Renal cortex interstitium (tissue), 11 donors: ENCODE results near the gene CARHSP1. TPM values are rescaled to one million over a fixed set of nuclear protein-coding genes. Genes with fewer than 3 reads are reported as not detected.

Experiments
- DNase-seq, 11 donors: peaks; one replicate each; pipeline ENCODE4 v3.0.0-alpha.2; 2013; ENCODE audit warnings: low read depth in 9 of 11, low spot score in 4 of 11; ENCODE audit errors: extremely low read depth in 1 of 11
- polyA plus RNA-seq, 3 donors: library from polyadenylated mRNA; unstranded; fragments of 120-200 nt; gene quantifications; one replicate each; pipeline ENCODE4 v1.2.1, GENCODE V29; 2013; ENCODE audit not compliant: insufficient read length in 3 of 3

CARHSP1 gene
- polyA plus RNA-seq, 3 donors, result 64.2 to 90.1 (median 77.0) TPM

DNA sequence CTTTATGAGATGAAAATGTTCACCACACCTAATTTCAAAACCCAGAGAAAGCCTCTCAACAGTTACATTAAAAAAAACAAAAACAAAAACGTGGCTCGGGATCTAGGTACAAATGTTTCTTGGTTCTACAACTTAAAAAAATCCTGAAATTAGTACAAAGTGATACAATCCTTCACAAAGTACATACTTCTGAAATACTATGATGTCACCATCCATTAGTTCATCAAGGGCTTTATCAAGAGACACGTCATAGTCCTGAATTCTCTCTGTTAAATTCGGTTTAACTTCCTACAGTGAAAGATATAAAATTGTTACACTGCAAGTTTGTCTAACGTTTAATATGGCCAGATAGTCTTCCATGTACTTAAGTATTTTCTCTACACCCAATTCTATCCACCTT is 31.5 kb upstream of the CARHSP1 start:
- DNase-seq, result no peak

GRCh38 chr16:8899709-8900317 is 31.0 kb upstream of the CARHSP1 start:
- no peak for DNase-seq

DNA sequence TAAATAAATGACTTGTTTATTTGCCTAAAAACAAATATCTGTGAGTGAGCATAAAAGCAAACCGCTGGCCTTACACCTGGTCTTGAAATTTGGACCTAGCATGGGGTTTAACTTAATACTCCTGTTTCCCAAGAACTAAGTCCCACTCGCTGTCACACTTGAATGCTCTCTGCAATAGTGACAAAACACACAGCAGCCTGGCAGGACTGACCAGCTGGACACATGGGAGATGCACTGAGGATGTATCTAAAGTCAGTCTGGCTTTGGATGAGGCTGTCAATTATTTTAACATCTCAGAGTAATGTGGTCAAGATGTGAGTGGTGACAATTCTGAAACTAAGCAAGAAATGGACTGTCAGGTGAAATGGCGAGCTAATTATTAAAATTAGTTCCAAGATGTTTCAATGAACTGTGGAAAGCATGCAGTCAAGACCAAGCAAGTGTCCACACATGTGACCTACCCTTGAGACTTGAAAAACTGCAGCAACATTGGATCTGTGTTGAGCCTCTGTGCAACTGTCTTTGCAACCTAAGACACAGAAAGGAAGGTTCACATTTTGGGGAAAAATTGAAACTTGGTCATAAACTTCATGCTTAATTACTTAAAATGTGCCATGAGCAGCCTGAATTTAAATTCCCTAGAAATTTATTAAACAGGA is 30.0 kb upstream of the CARHSP1 start:
- DNase-seq, result no peak

DNA sequence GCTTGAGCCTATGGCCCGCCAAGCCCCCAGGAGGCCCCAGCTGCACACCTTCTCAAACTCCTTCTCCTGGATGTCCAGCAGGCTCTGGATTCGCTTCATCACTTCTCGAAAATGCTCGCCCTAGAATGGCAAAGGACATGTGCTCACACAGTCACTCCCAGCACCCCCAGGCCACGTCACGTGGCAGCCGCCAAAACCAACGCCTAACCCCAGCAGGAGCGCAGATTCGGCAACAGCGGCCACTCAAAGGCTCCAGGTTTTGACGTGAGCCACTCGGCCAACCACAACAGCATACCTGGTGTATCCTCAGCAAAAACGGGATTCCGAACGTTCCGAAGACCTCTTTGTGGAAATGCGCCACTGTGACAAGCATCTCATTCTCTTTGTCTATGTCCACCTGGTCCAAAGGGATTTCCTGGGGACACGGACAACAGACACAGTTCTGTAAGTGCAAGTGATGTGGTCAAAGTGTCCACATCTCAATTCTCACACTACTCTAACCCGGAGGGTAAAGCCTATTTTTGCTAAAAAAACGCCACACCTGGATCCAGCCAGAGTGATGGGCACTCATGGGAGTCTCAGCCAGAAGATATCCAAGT is 26.0 kb upstream of the CARHSP1 start:
- DNase-seq, result no peak

GRCh38 chr16:8893976-8894690 is 25.3 kb upstream of the CARHSP1 start:
- DNase-seq, result no peak

GRCh38 chr16:8893426-8893825 is 24.6 kb upstream of the CARHSP1 start:
- no peak for DNase-seq

DNA sequence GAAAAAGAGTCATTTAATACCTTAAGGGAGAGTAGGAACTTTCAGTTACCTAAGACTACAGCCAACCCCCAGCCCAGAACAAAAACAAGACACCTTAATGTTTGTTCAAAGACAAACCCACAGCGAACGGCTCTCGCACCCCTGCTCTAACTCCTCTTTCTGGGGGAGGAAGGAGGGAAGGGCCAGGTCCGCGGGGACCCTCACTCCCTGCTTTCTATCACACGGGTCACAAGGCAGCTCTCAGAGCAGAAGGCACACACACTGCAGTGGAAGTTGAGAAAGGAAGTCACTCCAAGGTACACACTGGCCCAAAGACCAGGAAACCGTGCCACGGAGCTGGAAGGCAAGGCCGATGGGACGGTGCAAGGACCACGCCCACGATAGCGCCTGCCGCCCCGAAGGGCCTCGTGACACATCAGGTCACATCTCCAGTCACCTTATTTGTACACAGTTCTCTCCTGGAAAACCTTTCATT is 23.3 kb upstream of the CARHSP1 start:
- DNase-seq, result no peak

- no peak for DNase-seq
These were observed 21.7 kb upstream of the CARHSP1 start for GRCh38 chr16:8890549-8890921.

GRCh38 chr16:8889893-8890548 is 21.2 kb upstream of the CARHSP1 start:
- DNase-seq, result no peak

- no peak for DNase-seq
These were observed 20.4 kb upstream of the CARHSP1 start for GRCh38 chr16:8888951-8889892.

DNA sequence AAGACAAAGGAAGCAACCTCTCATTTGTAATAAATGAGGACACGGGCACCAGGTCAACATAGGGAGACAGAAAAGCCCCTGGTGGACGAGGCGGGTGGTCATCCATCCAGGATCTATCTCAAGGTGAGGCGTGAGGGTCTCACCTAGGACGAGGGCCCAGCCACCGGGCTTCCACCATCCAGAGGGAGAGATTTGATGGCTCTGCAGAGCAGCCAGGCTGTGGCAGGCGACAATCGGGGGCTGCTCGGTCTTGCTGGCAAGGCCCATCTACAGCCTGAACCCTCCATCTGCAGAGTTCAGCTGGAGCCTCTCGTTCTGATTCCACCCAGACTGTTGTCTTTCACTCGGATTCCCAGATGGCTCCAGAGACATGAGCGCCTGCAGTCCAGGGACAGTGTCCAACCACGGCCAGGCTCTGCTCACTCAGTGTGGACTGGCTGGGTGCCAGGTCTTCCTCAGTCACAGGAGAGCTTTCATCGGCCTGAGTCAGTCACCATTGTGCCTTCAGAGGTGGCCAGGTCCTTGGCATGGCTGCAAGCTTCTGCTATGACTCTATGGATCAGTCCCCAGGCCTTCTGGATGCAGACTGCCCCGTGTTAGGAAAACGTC is 19.2 kb upstream of the CARHSP1 start:
- no peak for DNase-seq

DNA sequence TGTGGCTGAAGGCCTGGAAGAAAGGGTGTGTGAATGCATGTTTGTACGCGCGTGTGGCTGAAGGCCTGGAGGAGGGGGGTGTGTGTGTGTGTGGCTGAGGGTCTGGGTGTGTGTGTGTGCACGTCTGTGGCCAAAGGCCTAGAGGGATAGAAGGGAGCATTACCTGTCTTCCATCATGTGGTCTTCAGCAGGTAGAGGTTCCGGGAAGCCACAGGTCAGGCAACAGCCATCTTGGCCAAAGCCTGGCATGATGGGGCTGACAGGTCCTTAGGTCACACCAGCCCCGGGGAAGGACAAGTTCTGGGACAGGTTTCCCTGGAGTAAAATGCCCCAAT is 18.6 kb upstream of the CARHSP1 start:
- no peak for DNase-seq

DNA sequence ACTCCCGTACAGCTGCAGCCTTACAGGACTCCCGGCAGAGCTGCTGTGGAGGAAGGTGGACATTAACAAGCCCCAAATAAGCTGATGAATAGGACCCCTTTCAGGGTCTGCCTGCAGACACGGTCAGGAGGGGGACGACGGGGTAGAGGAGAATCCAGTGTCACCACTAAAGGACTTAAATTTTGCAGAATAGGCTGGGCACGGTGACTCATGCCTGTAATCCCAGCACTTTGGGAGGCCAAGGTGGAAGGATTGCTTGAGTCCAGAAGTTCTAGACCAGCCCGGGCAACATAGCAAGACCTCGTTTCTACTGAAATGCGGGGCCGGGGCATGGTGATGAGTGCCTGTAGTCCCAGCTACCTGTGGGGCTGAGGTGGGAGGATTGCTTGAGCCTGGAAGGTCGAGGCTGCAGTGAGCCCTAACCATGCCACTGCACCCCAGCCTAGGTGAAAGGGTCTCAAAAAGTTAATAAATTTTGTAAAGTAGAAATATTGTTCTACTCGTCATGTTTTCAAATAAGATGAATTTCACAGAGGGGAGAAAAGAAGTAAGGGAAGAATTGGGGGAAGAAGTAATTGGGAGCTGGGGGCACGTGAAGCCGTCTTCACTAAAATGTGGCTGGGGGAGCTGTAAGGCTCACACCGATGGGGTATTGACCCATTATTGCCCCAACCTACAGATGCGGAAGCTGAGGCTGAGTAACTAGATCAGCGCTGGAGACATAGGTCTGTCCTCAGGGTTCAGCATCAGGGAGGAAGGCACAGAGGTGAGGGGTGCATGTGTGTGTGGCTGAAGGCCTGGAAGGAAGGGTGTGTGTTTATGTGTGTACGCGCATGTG is 18.0 kb upstream of the CARHSP1 start:
- no peak for DNase-seq

DNA sequence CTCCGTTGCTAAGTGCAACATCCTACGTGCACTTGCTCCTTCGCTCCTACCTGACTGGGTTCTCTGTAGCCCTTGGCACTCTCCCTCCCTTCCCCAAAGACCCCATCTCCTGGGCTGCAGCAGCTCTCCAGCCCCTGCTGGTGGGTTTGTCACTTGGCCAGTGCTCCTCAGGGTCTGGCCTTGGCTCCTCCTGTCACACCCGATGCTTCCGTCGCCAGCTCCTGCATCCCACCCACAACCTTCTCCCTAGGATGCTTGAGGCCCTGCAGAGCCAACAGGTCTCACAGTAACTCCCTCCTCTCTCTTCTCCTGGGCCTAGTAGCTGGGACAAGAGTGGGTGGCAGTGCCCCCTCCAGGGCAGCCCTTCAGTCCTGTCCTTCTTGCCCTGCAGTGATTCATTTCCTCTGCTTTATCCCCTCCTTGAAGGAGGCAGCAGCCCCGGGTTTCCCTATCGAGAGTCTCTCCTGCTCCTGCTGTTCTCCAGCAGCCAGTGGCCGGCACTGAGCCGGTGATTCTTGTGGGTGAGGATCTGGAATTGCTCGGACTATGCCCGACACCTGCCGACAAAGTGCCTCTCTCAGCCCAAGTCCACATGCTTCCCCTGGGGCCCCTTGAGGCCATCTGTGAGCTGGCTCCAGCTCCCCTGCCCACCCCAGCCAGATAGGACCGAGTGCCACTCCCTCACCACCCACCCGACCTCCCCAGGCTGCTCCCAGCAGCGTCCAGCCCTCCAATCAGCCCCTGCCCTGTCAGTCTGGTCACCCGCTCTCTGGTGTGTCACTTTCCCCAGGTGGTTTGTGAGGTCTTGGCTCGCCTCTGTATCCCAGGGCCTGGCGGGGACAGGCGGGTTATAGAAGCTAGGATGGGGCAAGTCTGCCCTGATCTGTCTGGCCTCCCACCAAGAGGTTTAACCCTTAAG is 17.1 kb upstream of the CARHSP1 start:
- DNase-seq, result no peak

GRCh38 chr16:8882725-8883377 is 14.0 kb upstream of the CARHSP1 start:
- no peak for DNase-seq
